Measurements from ENCODE around the gene CFAP61. TPM values are rescaled to one million over a fixed set of nuclear protein-coding genes. Genes with fewer than 3 reads are reported as not detected.

CFAP61 gene
- polyA plus RNA-seq, 1 experiment: not detected

DNA sequence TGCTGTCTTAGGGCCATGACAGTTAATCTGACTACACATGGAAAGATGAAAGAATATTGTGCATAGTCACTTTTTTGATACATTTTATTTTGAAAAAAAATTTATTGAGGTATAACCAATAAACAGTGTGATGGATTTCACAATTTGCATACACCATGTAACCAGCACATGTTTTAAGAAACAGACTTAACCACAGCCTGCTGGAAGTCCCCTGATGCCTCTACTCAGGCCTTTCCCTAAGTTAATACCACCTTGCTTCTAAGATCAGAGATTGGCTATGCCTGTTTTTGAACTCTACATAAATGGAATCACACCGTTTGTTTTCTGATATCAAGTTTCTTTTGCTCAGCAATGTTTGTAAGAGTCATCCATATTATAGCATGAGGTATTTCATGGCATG, 136.3 kb downstream of the CFAP61 start:
- DNase-seq (ENCODE audit: low read depth): no peak
- no peaks in the 10 kb centered on the region for H3K36me3 ChIP-seq (ENCODE audit: control insufficient read depth, insufficient read depth, low read length)
- ChIA-PET POLR2A (no interaction called here), CTCF (no interaction called here)
- no peaks in the 10 kb centered on the region for H3K27me3 ChIP-seq (ENCODE audit: control insufficient read depth, insufficient read depth, low read length)
- H3K4me3 ChIP-seq (ENCODE audit: low read depth, low read length): no peak overlapping the region
- TF ChIP-seq, protein P1, sequence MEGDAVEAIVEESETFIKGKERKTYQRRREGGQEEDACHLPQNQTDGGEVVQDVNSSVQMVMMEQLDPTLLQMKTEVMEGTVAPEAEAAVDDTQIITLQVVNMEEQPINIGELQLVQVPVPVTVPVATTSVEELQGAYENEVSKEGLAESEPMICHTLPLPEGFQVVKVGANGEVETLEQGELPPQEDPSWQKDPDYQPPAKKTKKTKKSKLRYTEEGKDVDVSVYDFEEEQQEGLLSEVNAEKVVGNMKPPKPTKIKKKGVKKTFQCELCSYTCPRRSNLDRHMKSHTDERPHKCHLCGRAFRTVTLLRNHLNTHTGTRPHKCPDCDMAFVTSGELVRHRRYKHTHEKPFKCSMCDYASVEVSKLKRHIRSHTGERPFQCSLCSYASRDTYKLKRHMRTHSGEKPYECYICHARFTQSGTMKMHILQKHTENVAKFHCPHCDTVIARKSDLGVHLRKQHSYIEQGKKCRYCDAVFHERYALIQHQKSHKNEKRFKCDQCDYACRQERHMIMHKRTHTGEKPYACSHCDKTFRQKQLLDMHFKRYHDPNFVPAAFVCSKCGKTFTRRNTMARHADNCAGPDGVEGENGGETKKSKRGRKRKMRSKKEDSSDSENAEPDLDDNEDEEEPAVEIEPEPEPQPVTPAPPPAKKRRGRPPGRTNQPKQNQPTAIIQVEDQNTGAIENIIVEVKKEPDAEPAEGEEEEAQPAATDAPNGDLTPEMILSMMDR (IDR thresholded peaks at IDR 0.05; ENCODE audit: insufficient read depth, low read depth, low read length): no peak

DNA sequence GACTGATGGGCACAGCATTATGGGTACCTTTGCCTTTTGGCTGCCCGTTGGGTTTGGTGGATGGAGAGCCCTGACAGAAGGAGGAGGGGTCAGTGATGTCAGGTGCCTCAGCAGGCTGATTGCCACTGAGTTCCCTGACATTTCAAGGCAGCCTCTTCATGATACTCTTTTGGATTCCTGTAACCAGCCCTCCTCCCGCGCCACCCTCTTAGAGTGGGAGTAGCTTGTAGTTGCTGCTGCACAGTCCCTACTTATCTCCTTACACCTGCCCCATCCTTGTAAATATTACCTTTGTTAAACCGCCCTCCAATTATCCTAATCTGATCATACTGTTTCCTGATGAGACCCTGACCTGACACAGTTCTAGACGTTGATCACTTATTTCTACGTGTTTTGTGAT, 140.0 kb downstream of the CFAP61 start:
- ChIA-PET CTCF (no interaction called here), POLR2A (no interaction called here)
- DNase-seq (ENCODE audit: low read depth): no peak
- no peak overlapping the region for H3K4me3 ChIP-seq (ENCODE audit: low read depth, low read length)
- no peaks in the 10 kb centered on the region for H3K27me3 ChIP-seq (ENCODE audit: control insufficient read depth, insufficient read depth, low read length)
- TF ChIP-seq, protein P1 (IDR thresholded peaks at IDR 0.05; ENCODE audit: insufficient read depth, low read depth, low read length): no peak
- H3K36me3 ChIP-seq (ENCODE audit: control insufficient read depth, insufficient read depth, low read length): no peaks in the 10 kb centered on the region

DNA sequence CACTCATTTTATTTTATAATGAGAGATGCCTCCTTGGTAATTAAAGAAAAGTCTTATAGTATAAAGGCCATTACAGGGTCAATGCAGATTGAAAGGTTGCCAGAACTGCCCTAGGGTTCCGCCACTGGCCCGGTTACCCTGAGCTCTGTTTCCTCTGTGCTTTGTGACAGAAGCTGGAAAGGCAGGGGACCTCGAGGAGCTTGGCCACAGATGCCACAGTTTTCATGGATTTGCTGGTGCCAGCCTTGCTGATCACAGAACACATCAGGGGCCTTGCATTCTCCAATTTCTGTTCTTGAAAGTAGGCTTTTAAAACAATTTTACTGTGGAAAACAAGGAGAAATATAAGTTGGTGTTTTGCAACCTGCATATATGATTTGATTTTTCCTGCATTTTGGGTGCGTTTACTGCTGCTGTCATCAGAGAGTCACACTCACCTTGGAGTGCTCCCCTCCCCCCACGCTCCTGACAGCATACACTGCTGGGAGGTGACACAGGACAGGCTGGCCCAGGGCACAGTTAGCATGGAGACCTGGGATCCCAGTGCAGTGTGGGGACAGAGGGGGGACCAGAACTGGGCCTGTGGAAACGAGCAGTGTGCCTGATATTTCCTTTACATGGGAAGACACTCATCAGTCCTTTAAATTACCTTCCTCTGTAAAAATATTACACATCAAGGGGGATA, 142.8 kb downstream of the CFAP61 start:
- H3K4me3 ChIP-seq (ENCODE audit: low read depth, low read length): no peak overlapping the region
- H3K36me3 ChIP-seq (ENCODE audit: control insufficient read depth, insufficient read depth, low read length): no peaks in the 10 kb centered on the region
- TF ChIP-seq, protein P1 (IDR thresholded peaks at IDR 0.05; ENCODE audit: insufficient read depth, low read depth, low read length): no peak
- H3K27me3 ChIP-seq (ENCODE audit: control insufficient read depth, insufficient read depth, low read length): peaks cover 3% of the 10 kb centered on the region; the same call in 1 of the 2 replicates
- POLR2A ChIA-PET: no interaction called here
- DNase-seq (ENCODE audit: low read depth): no peak
- CTCF ChIA-PET: interaction anchor here (0.7 kb wide), 1 partner anchor 14 kb away, joined by 3 read pairs; no protein-coding TSS in a partner anchor

DNA sequence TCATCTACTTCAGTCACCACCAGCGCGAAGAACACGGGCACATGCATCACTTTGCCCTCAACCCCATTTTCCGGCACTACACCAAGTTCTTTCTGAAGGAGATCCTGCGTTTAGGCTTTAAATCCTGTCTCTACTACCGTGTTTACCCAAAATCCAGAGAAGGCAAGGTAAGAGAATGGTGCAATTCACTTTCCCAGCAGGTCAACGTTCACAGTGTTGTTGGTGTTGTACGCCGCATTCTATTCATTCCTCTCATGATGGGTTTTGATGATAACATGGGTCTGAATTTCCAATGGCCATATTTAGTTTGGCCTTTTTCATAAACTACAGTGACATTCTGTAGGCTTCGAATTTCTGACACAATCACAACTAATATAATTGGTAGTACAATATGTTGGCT, 144.3 kb downstream of the CFAP61 start:
- TF ChIP-seq, protein P1 (IDR thresholded peaks at IDR 0.05; ENCODE audit: insufficient read depth, low read depth, low read length): no peak
- Histone ChIP-seq H3K27me3 (ENCODE audit: control insufficient read depth, insufficient read depth, low read length) (peaks cover 6% of the 10 kb centered on the region), H3K36me3 (ENCODE audit: control insufficient read depth, insufficient read depth, low read length) (no peaks in the 10 kb centered on the region), H3K4me3 (ENCODE audit: low read depth, low read length) (no peak overlapping the region)
- ChIA-PET CTCF (no interaction called here), POLR2A (no interaction called here)
- DNase-seq (ENCODE audit: low read depth): no peak

DNA sequence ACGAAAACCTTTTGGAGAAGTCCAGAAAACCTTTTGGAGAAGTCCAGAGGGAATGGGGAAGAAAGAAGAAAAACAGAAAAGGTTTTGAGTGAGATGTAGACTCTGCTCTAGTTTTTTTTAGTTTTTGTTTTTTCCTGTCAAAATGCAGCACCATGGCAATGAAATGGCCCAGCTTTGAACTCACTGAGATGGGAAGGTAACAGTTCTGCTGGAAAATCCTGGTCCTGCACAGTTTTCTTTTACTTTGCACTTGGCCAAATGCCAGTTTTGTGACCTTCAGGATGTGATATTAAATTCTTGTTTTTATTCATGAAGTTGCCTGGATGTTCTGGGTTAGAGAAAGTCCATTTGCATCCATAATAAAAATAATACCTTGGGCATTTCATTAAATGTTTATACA, 145.7 kb downstream of the CFAP61 start:
- CTCF ChIA-PET: no interaction called here
- TF ChIP-seq, protein P1 (IDR thresholded peaks at IDR 0.05; ENCODE audit: insufficient read depth, low read depth, low read length): no peak
- POLR2A ChIA-PET: no interaction called here

More for the DNA sequence above, 145.7 kb downstream of the CFAP61 start:
- no peak overlapping the region for H3K4me3 ChIP-seq (ENCODE audit: low read depth, low read length)
- H3K36me3 ChIP-seq (ENCODE audit: control insufficient read depth, insufficient read depth, low read length): no peaks in the 10 kb centered on the region
- H3K27me3 ChIP-seq (ENCODE audit: control insufficient read depth, insufficient read depth, low read length): peaks cover 6% of the 10 kb centered on the region
- DNase-seq (ENCODE audit: low read depth): no peak

All from BJ (cell line).